Natural killer cell (primary cell): ENCODE measurements around the gene LGR6. TPM values are rescaled to one million over a fixed set of nuclear protein-coding genes. Genes with fewer than 3 reads are reported as not detected.
A peak's percentile ranks its signal among the peaks of the same experiment; 100 is the strongest.

Experiments used
- ATAC-seq, 3 donors: fragments of 150-1000 bp in 2 of 3; fragments of 200-7000 bp in 1 of 3; cut with Tn5 transposase; 1 replicate in 1 of 3; 2 replicates in 2 of 3; pipeline ENCODE4 v1.10.0; 2021; ENCODE audit warnings: mild to moderate bottlenecking in 2 of 3, moderate library complexity in 2 of 3
- DNase-seq, 2 donors: peaks; one replicate each; pipeline versions ENCODE4 v3.0.0 to v3.0.0-alpha.2; 2013 to 2021; ENCODE audit warnings: mixed read lengths in 1 of 2
- H3K27ac ChIP-seq: one replicate; pipeline ENCODE4 v1.5.1; 2013; ENCODE audit warnings: mild to moderate bottlenecking, low read length
- H3K27me3 ChIP-seq: one replicate; pipeline ENCODE4 v1.6.1; 2013; ENCODE audit warnings: low read length; ENCODE audit not compliant: control insufficient read depth, insufficient read depth
- H3K36me3 ChIP-seq: one replicate; pipeline ENCODE4 v1.6.1; 2013; ENCODE audit warnings: low read length; ENCODE audit not compliant: control insufficient read depth, insufficient read depth
- H3K4me1 ChIP-seq: one replicate; pipeline ENCODE4 v1.6.1; 2013; ENCODE audit warnings: low read length; ENCODE audit not compliant: control insufficient read depth, insufficient read depth
- H3K4me3 ChIP-seq: one replicate; pipeline ENCODE4 v1.5.1; 2013; ENCODE audit warnings: low read length
- H3K9me3 ChIP-seq: one replicate; pipeline ENCODE4 v1.6.1; 2013; ENCODE audit warnings: low read length; ENCODE audit not compliant: control insufficient read depth, insufficient read depth
- H3K27ac Mint-ChIP-seq, 2 donors: one replicate each; pipeline ENCODE4 v1.8.0; 2022; ENCODE audit warnings: mild to moderate bottlenecking in 2 of 2, mixed read lengths in 2 of 2, moderate library complexity in 1 of 2
- H3K27me3 Mint-ChIP-seq, 2 donors: one replicate each; pipeline ENCODE4 v1.8.0; 2022; ENCODE audit warnings: low read depth in 2 of 2, mixed read lengths in 2 of 2
- H3K36me3 Mint-ChIP-seq: one replicate; pipeline ENCODE4 v1.8.0; 2022; ENCODE audit warnings: mixed read lengths
- H3K4me1 Mint-ChIP-seq, 2 donors: one replicate each; pipeline ENCODE4 v1.8.0; 2022; ENCODE audit warnings: mixed read lengths in 2 of 2
- H3K4me3 Mint-ChIP-seq: one replicate; pipeline ENCODE4 v1.8.0; 2022; ENCODE audit warnings: mild to moderate bottlenecking, moderate library complexity, mixed read lengths
- H3K9me3 Mint-ChIP-seq, 2 donors: one replicate each; pipeline ENCODE4 v1.8.0; 2022; ENCODE audit warnings: mixed read lengths in 2 of 2
- CTCF ChIP-seq: fragments of 200-600 bp; IDR thresholded peaks from one replicate; pipeline ENCODE4 v1.8.0; 2022; ENCODE audit warnings: antibody characterized with exemption
- WGBS: methylation state at CpG from one replicate; pipeline ENCODE4 v1.1.7; 2013; ENCODE audit warnings: missing lambda C conversion rate; ENCODE audit not compliant: insufficient coverage; 5-methylcytosine and 5-hydroxymethylcytosine counted together
- intact Hi-C: fragments of 100-400 bp; cut with micrococcal nuclease; formaldehyde crosslinking; loops from one replicate; pipeline ENCODE4 v1.14.2; 2022
- total RNA-seq, 4 donors: library from RNA; stranded (reverse); fragments of 120-200 nt in 1 of 4; gene quantifications; one replicate each; pipeline versions ENCODE4 v1.2.3 to v1.2.4, GENCODE V29; 2013 to 2022

LGR6 gene
- total RNA-seq, 3 donors from 2014 or later (not counting 1 experiment from before 2014, with no cell fraction given) = 58.3 to 65.2 (median 60.9) TPM

- Histone ChIP-seq H3K27ac (no peak overlapping the region), H3K4me3 (no peak overlapping the region), H3K27me3 (peaks cover 7% of the 10 kb centered on the region), H3K4me1 (peaks cover 12% of the 10 kb centered on the region), H3K9me3 (no peaks in the 10 kb centered on the region), H3K36me3 (no peaks in the 10 kb centered on the region)
- TF ChIP-seq CTCF = no peak
- Mint-ChIP-seq H3K36me3 (no peaks in the 10 kb centered on the region), H3K4me3 (no peak overlapping the region), H3K9me3 (no peaks in the 10 kb centered on the region), H3K27ac (no peak overlapping the region), H3K27me3 (peaks cover 11 to 13% of the 10 kb centered on the region in 2 donors), H3K4me1 (peaks cover 37 to 67% of the 10 kb centered on the region in 2 donors)
- intact Hi-C loops = no loop called here
- ATAC-seq = no peak
- DNase-seq = no peak
- 83% methylated on average over 4 of the region's 4 CpGs for WGBS
These were observed 23.1 kb downstream of the LGR6 start for GRCh38 chr1:202216691-202217090.

GRCh38 chr1:202217516-202217915, 23.9 kb downstream of the LGR6 start:
- H3K4me1 Mint-ChIP-seq = peaks cover 40 to 63% of the 10 kb centered on the region in 2 donors
- no peaks in the 10 kb centered on the region for H3K9me3 Mint-ChIP-seq
- intact Hi-C loops = no loop called here
- peaks cover 8 to 13% of the 10 kb centered on the region in 2 donors for H3K27me3 Mint-ChIP-seq
- ATAC-seq (no peak), DNase-seq (no peak)
- H3K27ac Mint-ChIP-seq = peak overlapping the region in 1 of 2 donors; percentile 69
- TF ChIP-seq CTCF = no peak
- peaks cover 12% of the 10 kb centered on the region for H3K4me1 ChIP-seq
- no peak overlapping the region for H3K4me3 ChIP-seq
- no peaks in the 10 kb centered on the region for H3K36me3 ChIP-seq
- peaks cover 7% of the 10 kb centered on the region for H3K27me3 ChIP-seq
- H3K9me3 ChIP-seq = no peaks in the 10 kb centered on the region
- no peak overlapping the region for H3K4me3 Mint-ChIP-seq
- no peak overlapping the region for H3K27ac ChIP-seq
- 97% methylated on average over 3 of the region's 3 CpGs for WGBS
- H3K36me3 Mint-ChIP-seq = no peaks in the 10 kb centered on the region

- H3K27ac ChIP-seq = no peak overlapping the region
- H3K4me1 Mint-ChIP-seq = peaks cover 36 to 59% of the 10 kb centered on the region in 2 donors
- DNase-seq (no peak), ATAC-seq (no peak)
- TF ChIP-seq CTCF = no peak
- peaks cover 5 to 10% of the 10 kb centered on the region in 2 donors for H3K27me3 Mint-ChIP-seq
- no peaks in the 10 kb centered on the region for H3K9me3 Mint-ChIP-seq
- no peaks in the 10 kb centered on the region for H3K36me3 Mint-ChIP-seq
- intact Hi-C loops = no loop called here
- no peaks in the 10 kb centered on the region for H3K9me3 ChIP-seq
- no peak overlapping the region for H3K4me3 Mint-ChIP-seq
- peaks cover 7% of the 10 kb centered on the region for H3K27me3 ChIP-seq
- 100% methylated on average over 1 of the region's 1 CpG for WGBS
- peaks cover 12% of the 10 kb centered on the region for H3K4me1 ChIP-seq
- peak overlapping the region in 1 of 2 donors; percentile 69 for H3K27ac Mint-ChIP-seq
- no peak overlapping the region for H3K4me3 ChIP-seq
- no peaks in the 10 kb centered on the region for H3K36me3 ChIP-seq
These were observed 24.4 kb downstream of the LGR6 start for GRCh38 chr1:202217951-202218350.

- intact Hi-C loops = no loop called here
- ATAC-seq = no peak
- Histone ChIP-seq H3K27me3 (no peaks in the 10 kb centered on the region), H3K36me3 (peaks cover 1% of the 10 kb centered on the region), H3K27ac (no peak overlapping the region), H3K4me3 (no peak overlapping the region), H3K4me1 (no peaks in the 10 kb centered on the region), H3K9me3 (no peaks in the 10 kb centered on the region)
- H3K27ac Mint-ChIP-seq = no peak overlapping the region
- no peaks in the 10 kb centered on the region for H3K36me3 Mint-ChIP-seq
- no peaks in the 10 kb centered on the region for H3K9me3 Mint-ChIP-seq
- 77% methylated on average over 2 of the region's 2 CpGs for WGBS
- no peaks in the 10 kb centered on the region for H3K27me3 Mint-ChIP-seq
- peaks cover 21 to 37% of the 10 kb centered on the region in 2 donors for H3K4me1 Mint-ChIP-seq
- H3K4me3 Mint-ChIP-seq = no peak overlapping the region
- no peak for TF ChIP-seq CTCF
- DNase-seq = no peak
These were observed 27.1 kb downstream of the LGR6 start for GRCh38 chr1:202220733-202221132.
